OCI-LY7 (cell line): ENCODE measurements around the gene ITLN1. TPM values are rescaled to one million over a fixed set of nuclear protein-coding genes. Genes with fewer than 3 reads are reported as not detected.

Experiments used
- BruUV-seq: library from RNA; stranded (reverse); fragments of 400-500 nt; replicated peaks from 2 replicates; lab custom pipeline; 2021; lab: Mats Ljungman, UMichigan
- CTCF ChIA-PET: fragments of 300-600 bp; sonication (Branson Sonifier 250); formaldehyde crosslinking; loops from one replicate; lab custom pipeline; 2022; ENCODE audit warnings: antibody characterized with exemption; ENCODE audit not compliant: unreplicated experiment; lab: Charles Lee
- POLR2A ChIA-PET: fragments of 300-600 bp; sonication (Branson Sonifier 250); formaldehyde crosslinking; loops from one replicate; lab custom pipeline; 2022; ENCODE audit warnings: antibody characterized with exemption; lab: Charles Lee
- DNase-seq: peaks from one replicate; pipeline ENCODE4 v3.0.0-alpha.2; 2015; ENCODE audit warnings: low spot score
- H2AFZ ChIP-seq: fragments of 200-600 bp; sonication (generic), shearing (Covaris generic); 2 replicates; pipeline ENCODE4 v1.6.1; 2014; ENCODE audit warnings: mild to moderate bottlenecking, antibody characterized with exemption, low read length, moderate library complexity
- H3K27ac ChIP-seq: fragments of 200-600 bp; sonication (generic); 2 replicates; pipeline ENCODE4 v1.5.1; 2014; ENCODE audit warnings: mixed run types, low read depth, mild to moderate bottlenecking, moderate library complexity, low read length, inconsistent platforms; ENCODE audit not compliant: poor library complexity, severe bottlenecking
- H3K36me3 ChIP-seq: fragments of 200-600 bp; sonication (generic); 2 replicates; pipeline ENCODE4 v1.6.1; 2014; ENCODE audit warnings: mild to moderate bottlenecking, antibody characterized with exemption, low read length, moderate library complexity, mixed read lengths; ENCODE audit not compliant: insufficient read depth
- H3K4me1 ChIP-seq: fragments of 200-600 bp; sonication (generic); 2 replicates; pipeline ENCODE4 v1.5.1; 2014; ENCODE audit warnings: mild to moderate bottlenecking, low read length; ENCODE audit not compliant: insufficient read depth, poor library complexity, severe bottlenecking
- H3K4me2 ChIP-seq: fragments of 200-600 bp; sonication (generic); 2 replicates; pipeline ENCODE4 v1.6.1; 2014; ENCODE audit warnings: mild to moderate bottlenecking, low read length
- H3K4me3 ChIP-seq: fragments of 200-600 bp; sonication (generic); 2 replicates; pipeline ENCODE4 v1.5.1; 2014; ENCODE audit warnings: mild to moderate bottlenecking, low read depth, low read length; ENCODE audit not compliant: poor library complexity, severe bottlenecking
- H3K79me2 ChIP-seq: fragments of 200-600 bp; sonication (generic); 2 replicates; pipeline ENCODE4 v1.6.1; 2016; ENCODE audit warnings: low read depth, mild to moderate bottlenecking, low read length, moderate library complexity, mixed read lengths; ENCODE audit not compliant: insufficient read depth
- H3K9me2 ChIP-seq: fragments of 200-600 bp; sonication (generic); 2 replicates; pipeline ENCODE4 v1.6.1; 2016; ENCODE audit warnings: mild to moderate bottlenecking, low read length, mixed read lengths; ENCODE audit not compliant: insufficient read depth
- H3K9me3 ChIP-seq: fragments of 200-600 bp; sonication (generic); 2 replicates; pipeline ENCODE4 v1.6.1; 2014; ENCODE audit warnings: mild to moderate bottlenecking, mixed run types, low read length, mixed read lengths
- H4K20me1 ChIP-seq: fragments of 200-600 bp; sonication (generic); 2 replicates; pipeline ENCODE4 v1.6.1; 2014; ENCODE audit warnings: mild to moderate bottlenecking, antibody characterized with exemption, low read length, moderate library complexity, mixed read lengths; ENCODE audit not compliant: insufficient read depth
- EZH2phosphoT487 ChIP-seq: fragments of 200-600 bp; sonication (generic); IDR thresholded peaks from 2 replicates; pipeline ENCODE4 v1.6.1; 2018; ENCODE audit warnings: low read depth, borderline replicate concordance, mild to moderate bottlenecking, mixed run types, antibody characterized with exemption, low read length, moderate library complexity, mixed read lengths
- intact Hi-C: fragments of 100-400 bp; cut with micrococcal nuclease; formaldehyde crosslinking; loops from one replicate; pipeline ENCODE4 v1.10.0; 2022; ENCODE audit not compliant: unreplicated experiment
- total RNA-seq, 2 experiments: library from RNA; depleted of rRNA in 1 of 2; stranded (reverse); fragments of >200 nt in 1 of 2; shearing (Covaris generic) in 1 of 2; gene quantifications; 2 replicates each; pipeline ENCODE4 v1.2.3, GENCODE V29; 2014 to 2022
- TF ChIP-seq, protein P1 (sequence below): fragments of 200-600 bp; sonication (generic); conservative IDR thresholded peaks from 2 replicates; pipeline ENCODE4 v1.5.1; 2014; ENCODE audit warnings: mild to moderate bottlenecking, antibody characterized with exemption, low read length, moderate library complexity, mixed read lengths

Gene ITLN1
- total RNA-seq, 2 experiments from 2014 or later, result not detected

DNA sequence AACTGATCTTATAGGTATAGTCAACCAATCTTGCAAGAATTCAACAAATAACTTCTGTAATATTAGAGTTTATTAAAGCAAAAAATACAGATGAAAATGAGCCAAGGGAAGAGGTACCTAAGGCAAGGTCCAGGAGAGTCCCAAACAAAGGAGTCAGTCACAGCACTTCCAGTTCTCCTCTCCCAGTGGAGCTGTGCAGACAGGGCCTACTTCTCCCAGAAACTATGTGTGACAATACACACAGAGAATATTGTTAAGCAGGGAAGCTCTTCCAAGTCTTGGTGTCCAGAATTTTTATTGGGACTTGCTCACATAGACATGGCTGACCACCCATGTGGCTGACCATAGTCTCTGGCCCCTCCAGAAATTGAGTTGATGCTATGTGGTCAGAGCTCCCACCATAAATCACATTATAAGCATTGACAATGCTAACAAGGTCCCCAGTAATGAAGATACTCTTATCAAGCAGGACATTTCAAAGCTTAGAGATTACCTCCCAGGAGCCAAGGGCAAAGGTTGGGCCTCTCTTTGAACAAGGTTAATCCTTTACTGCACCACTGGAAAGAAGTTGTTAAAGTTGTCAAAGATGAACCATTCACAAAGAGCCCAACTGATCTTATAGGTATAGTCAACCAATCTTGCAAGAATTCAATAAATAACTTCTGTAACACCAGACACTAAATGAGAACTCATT lies 18.8 kb downstream of the ITLN1 start:
- TF ChIP-seq, protein P1, sequence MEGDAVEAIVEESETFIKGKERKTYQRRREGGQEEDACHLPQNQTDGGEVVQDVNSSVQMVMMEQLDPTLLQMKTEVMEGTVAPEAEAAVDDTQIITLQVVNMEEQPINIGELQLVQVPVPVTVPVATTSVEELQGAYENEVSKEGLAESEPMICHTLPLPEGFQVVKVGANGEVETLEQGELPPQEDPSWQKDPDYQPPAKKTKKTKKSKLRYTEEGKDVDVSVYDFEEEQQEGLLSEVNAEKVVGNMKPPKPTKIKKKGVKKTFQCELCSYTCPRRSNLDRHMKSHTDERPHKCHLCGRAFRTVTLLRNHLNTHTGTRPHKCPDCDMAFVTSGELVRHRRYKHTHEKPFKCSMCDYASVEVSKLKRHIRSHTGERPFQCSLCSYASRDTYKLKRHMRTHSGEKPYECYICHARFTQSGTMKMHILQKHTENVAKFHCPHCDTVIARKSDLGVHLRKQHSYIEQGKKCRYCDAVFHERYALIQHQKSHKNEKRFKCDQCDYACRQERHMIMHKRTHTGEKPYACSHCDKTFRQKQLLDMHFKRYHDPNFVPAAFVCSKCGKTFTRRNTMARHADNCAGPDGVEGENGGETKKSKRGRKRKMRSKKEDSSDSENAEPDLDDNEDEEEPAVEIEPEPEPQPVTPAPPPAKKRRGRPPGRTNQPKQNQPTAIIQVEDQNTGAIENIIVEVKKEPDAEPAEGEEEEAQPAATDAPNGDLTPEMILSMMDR, result no peak
- no peak for TF ChIP-seq EZH2phosphoT487
- H3K4me3 ChIP-seq, result no peak overlapping the region
- H3K36me3 ChIP-seq, result no peaks in the 10 kb centered on the region
- POLR2A ChIA-PET, result interaction anchor here (0.6 kb wide), 1 partner anchor 534 kb away, joined by 4 read pairs; no protein-coding TSS in a partner anchor
- BruUV-seq, result no TSS peak
- H3K9me2 ChIP-seq, result no peaks in the 10 kb centered on the region
- no peak overlapping the region for H3K4me2 ChIP-seq
- no peak overlapping the region for H3K27ac ChIP-seq
- no peaks in the 10 kb centered on the region for H3K9me3 ChIP-seq
- DNase-seq, result no peak
- H3K79me2 ChIP-seq, result no peaks in the 10 kb centered on the region
- no peak overlapping the region for H2AFZ ChIP-seq
- intact Hi-C loops, result no loop called here
- CTCF ChIA-PET, result interaction anchor here (0.7 kb wide), 1 partner anchor 25 kb away, joined by 3 read pairs; no protein-coding TSS in a partner anchor
- H4K20me1 ChIP-seq, result no peaks in the 10 kb centered on the region
- no peaks in the 10 kb centered on the region for H3K4me1 ChIP-seq

DNA sequence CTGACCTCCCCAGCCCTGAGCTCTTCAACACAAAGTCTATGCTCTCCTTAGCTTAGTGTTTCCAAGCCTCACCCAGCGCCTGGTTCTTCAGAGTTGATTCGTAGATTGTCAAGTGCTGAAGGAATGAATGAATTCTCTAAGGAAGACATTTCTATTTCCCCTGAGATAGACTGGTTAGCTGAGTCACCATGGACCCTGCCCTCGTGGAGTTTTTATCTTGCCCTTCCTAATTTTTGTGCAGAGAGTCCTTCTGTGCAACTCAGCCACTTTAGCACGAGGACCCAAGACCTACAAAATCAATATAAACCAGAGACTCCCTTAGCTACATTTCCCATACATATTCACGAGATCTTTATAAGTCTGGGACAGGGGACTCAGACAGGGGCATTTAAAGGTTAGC lies 19.6 kb downstream of the ITLN1 start:
- no peak for TF ChIP-seq EZH2phosphoT487
- TF ChIP-seq, protein P1, result no peak
- Histone ChIP-seq H3K4me3 (no peak overlapping the region), H3K27ac (no peak overlapping the region), H4K20me1 (no peaks in the 10 kb centered on the region), H3K79me2 (no peaks in the 10 kb centered on the region), H3K9me3 (no peaks in the 10 kb centered on the region), H3K36me3 (no peaks in the 10 kb centered on the region), H3K4me2 (no peak overlapping the region), H2AFZ (no peak overlapping the region), H3K4me1 (no peaks in the 10 kb centered on the region), H3K9me2 (no peaks in the 10 kb centered on the region)
- CTCF ChIA-PET, result no interaction called here
- DNase-seq, result no peak
- POLR2A ChIA-PET, result no interaction called here
- BruUV-seq, result no TSS peak
- intact Hi-C loops, result no loop called here

DNA sequence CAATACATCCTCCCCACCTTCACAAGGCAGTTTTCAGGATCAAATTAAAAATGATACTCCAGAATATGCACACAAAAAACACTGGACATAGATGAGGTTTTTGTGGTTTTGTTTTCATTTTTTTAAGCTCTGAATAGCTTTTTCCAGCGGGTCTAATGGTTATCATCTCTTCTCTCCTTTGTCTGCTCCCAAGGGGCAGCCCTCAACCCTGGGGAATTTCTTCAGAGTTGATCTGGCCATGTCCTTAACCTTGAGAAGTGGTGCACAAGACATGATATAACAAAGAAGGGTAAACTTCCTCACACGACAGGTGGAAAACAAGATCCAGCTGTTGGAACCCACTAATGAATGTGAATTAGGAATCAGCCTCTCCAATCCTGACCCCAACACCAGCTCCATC lies 20.8 kb downstream of the ITLN1 start:
- POLR2A ChIA-PET, result interaction anchor here (0.6 kb wide), 1 partner anchor 34 kb away, joined by 3 read pairs; no protein-coding TSS in a partner anchor
- BruUV-seq, result no TSS peak
- H3K36me3 ChIP-seq, result no peaks in the 10 kb centered on the region
- TF ChIP-seq EZH2phosphoT487, result no peak
- TF ChIP-seq, protein P1, result no peak
- no peaks in the 10 kb centered on the region for H3K4me1 ChIP-seq
- CTCF ChIA-PET, result no interaction called here
- no peak overlapping the region for H3K4me3 ChIP-seq
- H2AFZ ChIP-seq, result no peak overlapping the region
- H3K79me2 ChIP-seq, result no peaks in the 10 kb centered on the region
- H3K4me2 ChIP-seq, result no peak overlapping the region
- H3K9me3 ChIP-seq, result no peaks in the 10 kb centered on the region
- DNase-seq, result no peak
- H4K20me1 ChIP-seq, result no peaks in the 10 kb centered on the region
- no peak overlapping the region for H3K27ac ChIP-seq
- no peaks in the 10 kb centered on the region for H3K9me2 ChIP-seq
- intact Hi-C loops, result no loop called here
